T-helper 17 cell (primary cell): ENCODE measurements around the gene STXBP6. TPM values are rescaled to one million over a fixed set of nuclear protein-coding genes. Genes with fewer than 3 reads are reported as not detected.
"Not testable (repeated sequence)": the region's sequence is repeated elsewhere in the genome, so short reads cannot be mapped to it uniquely, and the experiment has no call there.

Source experiments
- ATAC-seq: fragments of 150-1000 bp; cut with Tn5 transposase; 2 replicates; pipeline ENCODE4 v1.10.0; 2021; ENCODE audit warnings: mild to moderate bottlenecking, moderate library complexity
- DNase-seq, 3 donors: peaks; one replicate each; pipeline versions ENCODE4 v3.0.0 to v3.0.0-alpha.2; 2020 to 2021
- H3K9me3 ChIP-seq: one replicate; pipeline ENCODE4 v1.7.0; 2013; ENCODE audit warnings: low read length, mild to moderate bottlenecking; ENCODE audit not compliant: control insufficient read depth, poor library complexity, severe bottlenecking
- H3K27ac Mint-ChIP-seq: one replicate; pipeline ENCODE4 v1.8.0; 2022; ENCODE audit warnings: mild to moderate bottlenecking, moderate library complexity, mixed read lengths
- H3K27me3 Mint-ChIP-seq: one replicate; pipeline ENCODE4 v1.8.0; 2022; ENCODE audit warnings: mixed read lengths
- H3K36me3 Mint-ChIP-seq: one replicate; pipeline ENCODE4 v1.8.0; 2022; ENCODE audit warnings: low read depth, mixed read lengths
- H3K4me1 Mint-ChIP-seq: one replicate; pipeline ENCODE4 v1.8.0; 2022; ENCODE audit warnings: mild to moderate bottlenecking, mixed read lengths
- H3K4me3 Mint-ChIP-seq: one replicate; pipeline ENCODE4 v1.8.0; 2022; ENCODE audit warnings: mild to moderate bottlenecking, moderate library complexity, mixed read lengths
- total RNA-seq, 4 donors: library from RNA in 2 of 4; stranded (reverse) in 2 of 4; gene quantifications; one replicate each; pipeline ENCODE4 v1.2.3 and lab custom pipeline; 2022 to 2026

Gene STXBP6
- total RNA-seq, 2 donors from 2014 or later: not detected

GRCh38 chr14:24962118-24962517 is 87.8 kb downstream of the STXBP6 start:
- not testable (repeated sequence) for H3K36me3 Mint-ChIP-seq, H3K4me1 Mint-ChIP-seq
- H3K27me3 Mint-ChIP-seq: peaks cover 11% of the 10 kb centered on the region

GRCh38 chr14:24960816-24961215 is 89.1 kb downstream of the STXBP6 start:
- no peak overlapping the region for H3K27ac Mint-ChIP-seq
- H3K4me1 Mint-ChIP-seq: no peaks in the 10 kb centered on the region
- no peaks in the 10 kb centered on the region for H3K9me3 ChIP-seq
- no peak for DNase-seq
- H3K36me3 Mint-ChIP-seq: no peaks in the 10 kb centered on the region
- ATAC-seq: no peak
- H3K27me3 Mint-ChIP-seq: peaks cover under 1% of the 10 kb centered on the region
- H3K4me3 Mint-ChIP-seq: no peak overlapping the region

More at GRCh38 chr14:24962118-24962517, 87.8 kb downstream of the STXBP6 start:
- not testable (repeated sequence) for H3K4me3 Mint-ChIP-seq, H3K27ac Mint-ChIP-seq, H3K9me3 ChIP-seq, DNase-seq, ATAC-seq

- peaks cover 10% of the 10 kb centered on the region for H3K27me3 Mint-ChIP-seq
- H3K4me3 Mint-ChIP-seq: no peak overlapping the region
- no peaks in the 10 kb centered on the region for H3K4me1 Mint-ChIP-seq
- H3K36me3 Mint-ChIP-seq: no peaks in the 10 kb centered on the region
- H3K27ac Mint-ChIP-seq: no peak overlapping the region
- no peak for DNase-seq
- H3K9me3 ChIP-seq: no peaks in the 10 kb centered on the region
- no peak for ATAC-seq
These were observed 90.1 kb downstream of the STXBP6 start for GRCh38 chr14:24959791-24960331.

- H3K4me1 Mint-ChIP-seq: no peaks in the 10 kb centered on the region
These were observed 91.7 kb downstream of the STXBP6 start for GRCh38 chr14:24958271-24958670.

GRCh38 chr14:24957814-24958213 is 92.1 kb downstream of the STXBP6 start:
- ATAC-seq: no peak
- no peak for DNase-seq
- H3K27me3 Mint-ChIP-seq: peaks cover 28% of the 10 kb centered on the region
- H3K36me3 Mint-ChIP-seq: no peaks in the 10 kb centered on the region
- no peaks in the 10 kb centered on the region for H3K9me3 ChIP-seq
- no peak overlapping the region for H3K27ac Mint-ChIP-seq
- no peak overlapping the region for H3K4me3 Mint-ChIP-seq
- no peaks in the 10 kb centered on the region for H3K4me1 Mint-ChIP-seq

More at GRCh38 chr14:24958271-24958670, 91.7 kb downstream of the STXBP6 start:
- H3K27ac Mint-ChIP-seq: no peak overlapping the region
- no peak for ATAC-seq
- peaks cover 26% of the 10 kb centered on the region for H3K27me3 Mint-ChIP-seq
- no peak for DNase-seq
- no peaks in the 10 kb centered on the region for H3K9me3 ChIP-seq
- no peaks in the 10 kb centered on the region for H3K36me3 Mint-ChIP-seq
- H3K4me3 Mint-ChIP-seq: no peak overlapping the region

GRCh38 chr14:24956104-24956503 is 93.8 kb downstream of the STXBP6 start:
- no peak for DNase-seq
- H3K4me3 Mint-ChIP-seq: no peak overlapping the region
- H3K4me1 Mint-ChIP-seq: no peaks in the 10 kb centered on the region
- no peak overlapping the region for H3K27ac Mint-ChIP-seq
- H3K9me3 ChIP-seq: no peaks in the 10 kb centered on the region
- H3K36me3 Mint-ChIP-seq: no peaks in the 10 kb centered on the region
- no peak for ATAC-seq
- H3K27me3 Mint-ChIP-seq: peaks cover 28% of the 10 kb centered on the region

- no peak for ATAC-seq
- no peak overlapping the region for H3K4me3 Mint-ChIP-seq
- H3K36me3 Mint-ChIP-seq: no peaks in the 10 kb centered on the region
- no peaks in the 10 kb centered on the region for H3K9me3 ChIP-seq
- H3K27me3 Mint-ChIP-seq: peaks cover 28% of the 10 kb centered on the region
- H3K27ac Mint-ChIP-seq: no peak overlapping the region
- DNase-seq: no peak
- no peaks in the 10 kb centered on the region for H3K4me1 Mint-ChIP-seq
These were observed 95.3 kb downstream of the STXBP6 start for GRCh38 chr14:24954700-24955037.

GRCh38 chr14:24954037-24954699 is 95.8 kb downstream of the STXBP6 start:
- H3K36me3 Mint-ChIP-seq: no peaks in the 10 kb centered on the region

GRCh38 chr14:24952851-24953666 is 96.9 kb downstream of the STXBP6 start:
- Mint-ChIP-seq H3K36me3 (no peaks in the 10 kb centered on the region), H3K27ac (no peak overlapping the region), H3K4me3 (no peak overlapping the region), H3K4me1 (no peaks in the 10 kb centered on the region), H3K27me3 (peaks cover 28% of the 10 kb centered on the region)
- ATAC-seq (no peak), DNase-seq (no peak)
- H3K9me3 ChIP-seq: no peaks in the 10 kb centered on the region

More at GRCh38 chr14:24954037-24954699, 95.8 kb downstream of the STXBP6 start:
- Mint-ChIP-seq H3K27me3 (peaks cover 28% of the 10 kb centered on the region), H3K4me3 (no peak overlapping the region), H3K27ac (no peak overlapping the region), H3K4me1 (no peaks in the 10 kb centered on the region)
- no peak for ATAC-seq
- no peak for DNase-seq
- no peaks in the 10 kb centered on the region for H3K9me3 ChIP-seq

GRCh38 chr14:24948261-24948847 is 101.6 kb downstream of the STXBP6 start:
- H3K27ac Mint-ChIP-seq: no peak overlapping the region
- H3K4me1 Mint-ChIP-seq: no peaks in the 10 kb centered on the region
- DNase-seq (no peak), ATAC-seq (no peak)
- peaks cover 4% of the 10 kb centered on the region for H3K27me3 Mint-ChIP-seq
- no peak overlapping the region for H3K4me3 Mint-ChIP-seq
- H3K9me3 ChIP-seq: peaks cover 3% of the 10 kb centered on the region
- H3K36me3 Mint-ChIP-seq: no peaks in the 10 kb centered on the region

- no peaks in the 10 kb centered on the region for H3K4me1 Mint-ChIP-seq
- H3K9me3 ChIP-seq: peaks cover 3% of the 10 kb centered on the region
- DNase-seq (no peak), ATAC-seq (no peak)
- no peaks in the 10 kb centered on the region for H3K27me3 Mint-ChIP-seq
- H3K27ac Mint-ChIP-seq: no peak overlapping the region
- H3K4me3 Mint-ChIP-seq: no peak overlapping the region
- no peaks in the 10 kb centered on the region for H3K36me3 Mint-ChIP-seq
These were observed 102.8 kb downstream of the STXBP6 start for GRCh38 chr14:24947131-24947530.

GRCh38 chr14:24944800-24945199 is 105.1 kb downstream of the STXBP6 start:
- no peak overlapping the region for H3K27ac Mint-ChIP-seq
- H3K9me3 ChIP-seq: peaks cover 3% of the 10 kb centered on the region
- H3K4me3 Mint-ChIP-seq: no peak overlapping the region
- ATAC-seq (no peak), DNase-seq (no peak)
- H3K27me3 Mint-ChIP-seq: no peaks in the 10 kb centered on the region
- H3K4me1 Mint-ChIP-seq: no peaks in the 10 kb centered on the region
- no peaks in the 10 kb centered on the region for H3K36me3 Mint-ChIP-seq

- H3K4me3 Mint-ChIP-seq: no peak overlapping the region
- no peak for ATAC-seq
- H3K4me1 Mint-ChIP-seq: no peaks in the 10 kb centered on the region
- H3K27ac Mint-ChIP-seq: no peak overlapping the region
- no peak for DNase-seq
- H3K9me3 ChIP-seq: peaks cover 3% of the 10 kb centered on the region
- no peaks in the 10 kb centered on the region for H3K36me3 Mint-ChIP-seq
- H3K27me3 Mint-ChIP-seq: no peaks in the 10 kb centered on the region
These were observed 106.9 kb downstream of the STXBP6 start for GRCh38 chr14:24943024-24943423.
